HepG2 (cell line): ENCODE data around the gene PSMD3. TPM values are rescaled to one million over a fixed set of nuclear protein-coding genes. Genes with fewer than 3 reads are reported as not detected.

ENCODE experiments used
- AGO1 ChIP-seq: fragments of 200-400 bp; formaldehyde crosslinking; IDR thresholded peaks from 2 replicates; pipeline ENCODE4 v1.6.1; 2017; ENCODE audit warnings: mild to moderate bottlenecking, low read depth, low read length, moderate library complexity; ENCODE audit not compliant: poor library complexity, severe bottlenecking
- FLYWCH1 ChIP-seq: sonication (generic); formaldehyde crosslinking; IDR thresholded peaks from 2 replicates; pipeline ENCODE4 v1.8.1; 2023; ENCODE audit warnings: mild to moderate bottlenecking, missing genetic modification reagents
- MAZ ChIP-seq, 2 experiments: sonication (generic) in 1 of 2; formaldehyde crosslinking in 1 of 2; IDR thresholded peaks; 2 replicates each; pipeline versions ENCODE4 v1.5.0 to v1.6.1; 2012 to 2020; ENCODE audit warnings: low read depth in 2 of 2, mild to moderate bottlenecking in 2 of 2, borderline replicate concordance in 1 of 2, improper control_type of control experiment in 1 of 2, low read length in 1 of 2, missing genetic modification reagents in 1 of 2, moderate library complexity in 1 of 2
- NR2F2 ChIP-seq: IDR thresholded peaks from 2 replicates; pipeline ENCODE4 v1.6.1; 2012; ENCODE audit warnings: low read depth, inconsistent platforms, borderline replicate concordance
- RFXAP ChIP-seq: sonication (generic); formaldehyde crosslinking; IDR thresholded peaks from 2 replicates; pipeline ENCODE4 v1.4.0; 2020; ENCODE audit warnings: missing genetic modification reagents, borderline replicate concordance
- SP140L ChIP-seq: sonication (generic); formaldehyde crosslinking; IDR thresholded peaks from 2 replicates; pipeline ENCODE4 v1.4.0; 2020; ENCODE audit warnings: missing genetic modification reagents, borderline replicate concordance
- TFDP1 ChIP-seq: IDR thresholded peaks from 2 replicates; pipeline ENCODE4 v1.6.1; 2016; ENCODE audit warnings: missing compliant biosample characterization, missing genetic modification reagents, borderline replicate concordance
- TGIF2 ChIP-seq: IDR thresholded peaks from 2 replicates; pipeline ENCODE4 v1.6.1; 2016; ENCODE audit warnings: control low read depth, missing compliant biosample characterization
- THYN1 ChIP-seq: sonication (generic); formaldehyde crosslinking; IDR thresholded peaks from 2 replicates; pipeline ENCODE4 v1.8.1; 2023; ENCODE audit warnings: low read depth, mild to moderate bottlenecking, moderate library complexity, missing genetic modification reagents, borderline replicate concordance
- TOPORS ChIP-seq: sonication (generic); formaldehyde crosslinking; IDR thresholded peaks from 2 replicates; pipeline ENCODE4 v1.8.0; 2023; ENCODE audit warnings: mild to moderate bottlenecking, missing genetic modification reagents
- ZBTB1 ChIP-seq: sonication (generic); formaldehyde crosslinking; IDR thresholded peaks from 2 replicates; pipeline ENCODE4 v1.4.0; 2020; ENCODE audit warnings: missing genetic modification reagents, borderline replicate concordance
- ZBTB21 ChIP-seq: sonication (generic); formaldehyde crosslinking; IDR thresholded peaks from 2 replicates; pipeline ENCODE4 v1.4.0; 2020; ENCODE audit warnings: missing genetic modification reagents
- ZFX ChIP-seq: sonication (generic); formaldehyde crosslinking; IDR thresholded peaks from 2 replicates; pipeline ENCODE4 v1.4.0; 2020; ENCODE audit warnings: mild to moderate bottlenecking, low read depth, missing genetic modification reagents, moderate library complexity
- ZNF12 ChIP-seq: sonication (generic); formaldehyde crosslinking; IDR thresholded peaks from 2 replicates; pipeline ENCODE4 v1.5.0; 2020; ENCODE audit warnings: missing genetic modification reagents
- ZNF124 ChIP-seq: sonication (generic); formaldehyde crosslinking; IDR thresholded peaks from 2 replicates; pipeline ENCODE4 v1.4.0; 2020; ENCODE audit warnings: missing genetic modification reagents
- ZNF367 ChIP-seq: sonication (generic); formaldehyde crosslinking; IDR thresholded peaks from 2 replicates; pipeline ENCODE4 v1.4.0; 2020; ENCODE audit warnings: missing genetic modification reagents, borderline replicate concordance
- ZNF674 ChIP-seq: sonication (generic); formaldehyde crosslinking; IDR thresholded peaks from 2 replicates; pipeline ENCODE4 v1.5.0; 2020; ENCODE audit warnings: low read depth, mild to moderate bottlenecking, missing genetic modification reagents
- ZNF747 ChIP-seq: sonication (generic); formaldehyde crosslinking; IDR thresholded peaks from 2 replicates; pipeline ENCODE4 v1.8.1; 2023; ENCODE audit warnings: missing genetic modification reagents, mild to moderate bottlenecking, borderline replicate concordance
- ZNF776 ChIP-seq: sonication (generic); formaldehyde crosslinking; IDR thresholded peaks from 2 replicates; pipeline ENCODE4 v1.4.0; 2020; ENCODE audit warnings: mild to moderate bottlenecking, missing genetic modification reagents
- ZNF782 ChIP-seq: sonication (generic); formaldehyde crosslinking; IDR thresholded peaks from 2 replicates; pipeline ENCODE4 v1.4.0; 2020; ENCODE audit warnings: missing genetic modification reagents, mild to moderate bottlenecking, borderline replicate concordance
- polyA plus RNA-seq, 8 experiments: library from polyadenylated mRNA; depleted of rRNA in 3 of 8; stranded (reverse) in 7 of 8; unstranded in 1 of 8; fragments of >200 nt; fragmentation: Illumina TruSeq in 4 of 8; extraction: Trizol in 4 of 8; gene quantifications; 2 replicates each; pipeline versions ENCODE4 v1.2.1 to v1.2.3, GENCODE V29; 2011 to 2016; ENCODE audit warnings: low read depth in 4 of 8, missing spikeins in 1 of 8, mixed read lengths in 1 of 8; ENCODE audit not compliant: insufficient read depth in 1 of 8
- total RNA-seq, 5 experiments: library from RNA; depleted of rRNA; stranded (reverse); fragments of >200 nt; fragmentation: Illumina TruSeq; extraction: Trizol; gene quantifications; 2 replicates each; pipeline ENCODE4 v1.2.3, GENCODE V29; 2016; ENCODE audit warnings: low read depth in 1 of 5
- TF ChIP-seq, protein P1 (sequence below): sonication (generic); formaldehyde crosslinking; IDR thresholded peaks from 2 replicates; pipeline ENCODE4 v1.5.0; 2020; ENCODE audit warnings: missing genetic modification reagents
- TF ChIP-seq, protein P2 (sequence below): sonication (generic); formaldehyde crosslinking; IDR thresholded peaks from 2 replicates; pipeline ENCODE4 v1.5.0; 2020; ENCODE audit warnings: mild to moderate bottlenecking, missing genetic modification reagents
- TF ChIP-seq, protein P3 (sequence below): sonication (generic); formaldehyde crosslinking; IDR thresholded peaks from 2 replicates; pipeline ENCODE4 v1.5.0; 2020; ENCODE audit warnings: mild to moderate bottlenecking, low read depth, missing genetic modification reagents, borderline replicate concordance

Gene PSMD3
- total and polyA plus RNA-seq, 2 of the 13 experiments (the other 11 are each of a cell fraction or from before 2014, with no cell fraction given): 97.4 to 146 TPM

GRCh38 chr17:39980351-39981206, at the start of gene PSMD3 (continued):
- TF ChIP-seq ZNF747 (CRISPR knock-in tag) (peak; percentile 77), THYN1 (CRISPR knock-in tag) (no peak), ZBTB1 (CRISPR knock-in tag) (no peak), TOPORS (CRISPR knock-in tag) (peak; percentile 97), ZFX (CRISPR knock-in tag) (peak; percentile 100), FLYWCH1 (CRISPR knock-in tag) (0 out of 2 replicates have a peak, but pooled peaks have one; percentile 49), SP140L (CRISPR knock-in tag) (peak; percentile 75; the same call in 1 of the 2 replicates), MAZ (IDR thresholded peaks at IDR 0.05; ENCODE audit: borderline replicate concordance, low read depth, low read length) (peak; percentile 81), MAZ (CRISPR knock-in tag; IDR thresholded peaks at IDR 0.05; ENCODE audit: low read depth) (peak; percentile 90), TGIF2 (CRISPR knock-in tag) (peak; percentile 97), ZBTB21 (CRISPR knock-in tag) (peak; percentile 82), AGO1 (peak; percentile 90), TFDP1 (peak; percentile 72), ZNF782 (peak; percentile 91), RFXAP (CRISPR knock-in tag) (peak; percentile 100), ZNF674 (CRISPR knock-in tag) (no peak), ZNF367 (CRISPR knock-in tag) (no peak; the same call in 1 of the 2 replicates), NR2F2 (peak; percentile 65; the same call in 1 of the 2 replicates), ZNF776 (CRISPR knock-in tag) (peak; percentile 98), ZNF124 (CRISPR knock-in tag) (peak; percentile 82; the same call in 1 of the 2 replicates), ZNF12 (CRISPR knock-in tag) (peak; percentile 87)
- TF ChIP-seq, protein P1, sequence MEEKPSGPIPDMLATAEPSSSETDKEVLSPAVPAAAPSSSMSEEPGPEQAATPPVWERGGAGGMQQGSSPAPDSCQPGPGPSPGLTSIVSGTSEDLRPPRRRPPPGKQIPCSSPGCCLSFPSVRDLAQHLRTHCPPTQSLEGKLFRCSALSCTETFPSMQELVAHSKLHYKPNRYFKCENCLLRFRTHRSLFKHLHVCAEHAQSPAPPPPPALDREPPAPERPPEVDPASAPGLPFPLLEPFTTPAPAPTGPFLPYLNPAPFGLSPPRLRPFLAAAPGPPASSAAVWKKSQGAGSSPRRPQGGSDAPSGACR: peak; percentile 89
- TF ChIP-seq, protein P2, sequence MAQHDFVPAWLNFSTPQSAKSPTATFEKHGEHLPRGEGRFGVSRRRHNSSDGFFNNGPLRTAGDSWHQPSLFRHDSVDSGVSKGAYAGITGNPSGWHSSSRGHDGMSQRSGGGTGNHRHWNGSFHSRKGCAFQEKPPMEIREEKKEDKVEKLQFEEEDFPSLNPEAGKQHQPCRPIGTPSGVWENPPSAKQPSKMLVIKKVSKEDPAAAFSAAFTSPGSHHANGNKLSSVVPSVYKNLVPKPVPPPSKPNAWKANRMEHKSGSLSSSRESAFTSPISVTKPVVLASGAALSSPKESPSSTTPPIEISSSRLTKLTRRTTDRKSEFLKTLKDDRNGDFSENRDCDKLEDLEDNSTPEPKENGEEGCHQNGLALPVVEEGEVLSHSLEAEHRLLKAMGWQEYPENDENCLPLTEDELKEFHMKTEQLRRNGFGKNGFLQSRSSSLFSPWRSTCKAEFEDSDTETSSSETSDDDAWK (CRISPR knock-in tag): no peak
- TF ChIP-seq, protein P3, sequence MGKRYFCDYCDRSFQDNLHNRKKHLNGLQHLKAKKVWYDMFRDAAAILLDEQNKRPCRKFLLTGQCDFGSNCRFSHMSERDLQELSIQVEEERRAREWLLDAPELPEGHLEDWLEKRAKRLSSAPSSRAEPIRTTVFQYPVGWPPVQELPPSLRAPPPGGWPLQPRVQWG (CRISPR knock-in tag): no peak
